GM23338 (cell line): ENCODE data around the gene LATS2. TPM values are rescaled to one million over a fixed set of nuclear protein-coding genes. Genes with fewer than 3 reads are reported as not detected.

ENCODE experiments used
- ATAC-seq: fragments of 200-7000 bp; cut with Tn5 transposase; 3 replicates; pipeline ENCODE4 v1.9.1; 2020
- DNase-seq: peaks from one replicate; pipeline ENCODE4 v3.0.0-alpha.2; 2015; ENCODE audit warnings: low spot score
- H2AFZ ChIP-seq: fragments of 200-600 bp; sonication (generic); 2 replicates; pipeline ENCODE4 v1.8.0; 2016; ENCODE audit warnings: antibody characterized with exemption, mild to moderate bottlenecking, moderate library complexity
- H3F3A ChIP-seq: fragments of 200-600 bp; sonication (generic); replicated peaks from 2 replicates; pipeline ENCODE4 v1.8.0; 2017; ENCODE audit warnings: antibody characterized with exemption, mixed run types, low read depth
- H3K27ac ChIP-seq: fragments of 200-600 bp; sonication (generic); 2 replicates; pipeline ENCODE4 v1.6.1; 2016; ENCODE audit warnings: low read depth
- H3K27me3 ChIP-seq: fragments of 200-600 bp; sonication (generic); 2 replicates; pipeline ENCODE4 v1.8.0; 2016; ENCODE audit warnings: mild to moderate bottlenecking, mixed run types, moderate library complexity; ENCODE audit not compliant: insufficient read depth
- H3K36me3 ChIP-seq: fragments of 200-600 bp; sonication (generic); 2 replicates; pipeline ENCODE4 v1.8.0; 2016; ENCODE audit warnings: mild to moderate bottlenecking; ENCODE audit not compliant: insufficient read depth
- H3K4me1 ChIP-seq: fragments of 200-600 bp; sonication (generic); 2 replicates; pipeline ENCODE4 v1.8.0; 2016; ENCODE audit warnings: mild to moderate bottlenecking, moderate library complexity; ENCODE audit not compliant: insufficient read depth
- H3K4me2 ChIP-seq: fragments of 200-600 bp; sonication (generic); 2 replicates; pipeline ENCODE4 v1.7.1; 2017; ENCODE audit warnings: mixed run types
- H3K4me3 ChIP-seq: fragments of 200-600 bp; sonication (generic); 2 replicates; pipeline ENCODE4 v1.6.1; 2016; ENCODE audit warnings: mixed run types
- H3K79me2 ChIP-seq: fragments of 200-600 bp; sonication (generic); replicated peaks from 2 replicates; pipeline ENCODE4 v1.8.0; 2017; ENCODE audit warnings: mild to moderate bottlenecking; ENCODE audit not compliant: insufficient read depth
- H3K9me2 ChIP-seq: fragments of 200-600 bp; sonication (generic); 2 replicates; pipeline ENCODE4 v1.8.0; 2017; ENCODE audit not compliant: insufficient read depth
- H4K20me1 ChIP-seq: fragments of 200-600 bp; sonication (generic); replicated peaks from 2 replicates; pipeline ENCODE4 v1.8.0; 2017; ENCODE audit warnings: mild to moderate bottlenecking; ENCODE audit not compliant: insufficient read depth
- H3K27ac Mint-ChIP-seq: 2 replicates; pipeline ENCODE4 v1.8.0; 2020; ENCODE audit warnings: inconsistent platforms, mild to moderate bottlenecking, moderate library complexity, mixed read lengths
- H3K27me3 Mint-ChIP-seq: 3 replicates; pipeline ENCODE4 v1.8.0; 2022; ENCODE audit warnings: low read depth, mild to moderate bottlenecking, moderate library complexity, mixed read lengths, inconsistent platforms; ENCODE audit not compliant: insufficient read depth, poor library complexity
- H3K36me3 Mint-ChIP-seq: 3 replicates; pipeline ENCODE4 v1.8.0; 2021; ENCODE audit warnings: low read depth, mild to moderate bottlenecking, inconsistent platforms, moderate library complexity, mixed read lengths
- H3K4me1 Mint-ChIP-seq: 3 replicates; pipeline ENCODE4 v1.8.0; 2020; ENCODE audit warnings: mild to moderate bottlenecking, inconsistent platforms, mixed read lengths
- H3K4me3 Mint-ChIP-seq: 3 replicates; pipeline ENCODE4 v1.8.0; 2021; ENCODE audit warnings: moderate library complexity, mild to moderate bottlenecking, inconsistent platforms, mixed read lengths
- H3K9me3 Mint-ChIP-seq: 3 replicates; pipeline ENCODE4 v1.8.0; 2020; ENCODE audit warnings: moderate library complexity, mild to moderate bottlenecking, inconsistent platforms, mixed read lengths
- CREB1 ChIP-seq: fragments of 250-450 bp; sonication (Bioruptor Pico); IDR thresholded peaks from 2 replicates; pipeline ENCODE4 v1.5.0; 2020; ENCODE audit warnings: low read depth, mild to moderate bottlenecking, moderate library complexity
- CTCF ChIP-seq, 2 experiments: fragments of 200-600 bp in 1 of 2; sonication (generic) in 1 of 2; conservative IDR thresholded peaks; 2 replicates each; pipeline versions ENCODE4 v1.5.1 to v1.6.1; 2016 to 2017; ENCODE audit warnings: antibody characterized with exemption in 2 of 2, low read depth in 2 of 2, mild to moderate bottlenecking in 2 of 2, moderate library complexity in 1 of 2
- ETS1 ChIP-seq: IDR thresholded peaks from 2 replicates; pipeline ENCODE4 v1.6.1; 2016; ENCODE audit warnings: antibody characterized with exemption
- EZH2 ChIP-seq: fragments of 200-600 bp; sonication (generic); IDR thresholded peaks from one replicate; pipeline ENCODE4 v1.8.0; 2017; ENCODE audit warnings: antibody characterized with exemption, mild to moderate bottlenecking, low read depth; ENCODE audit not compliant: unreplicated experiment
- JUNB ChIP-seq: IDR thresholded peaks from one replicate; pipeline ENCODE4 v1.6.1; 2016; ENCODE audit warnings: antibody characterized with exemption; ENCODE audit not compliant: unreplicated experiment
- STAT1 ChIP-seq: IDR thresholded peaks from one replicate; pipeline ENCODE4 v1.6.1; 2016; ENCODE audit warnings: antibody characterized with exemption; ENCODE audit not compliant: unreplicated experiment
- ZNF331 ChIP-seq: fragments of 250-450 bp; sonication (Bioruptor Pico); IDR thresholded peaks from 2 replicates; pipeline ENCODE4 v1.5.0; 2020; ENCODE audit warnings: low read depth, mild to moderate bottlenecking, moderate library complexity
- ZNF462 ChIP-seq: fragments of 250-450 bp; sonication (Bioruptor Pico); IDR thresholded peaks from 2 replicates; pipeline ENCODE4 v1.5.0; 2020; ENCODE audit warnings: mild to moderate bottlenecking, moderate library complexity
- polyA plus RNA-seq: library from polyadenylated mRNA; unstranded; fragments of >200 nt; fragmentation: Nextera tagmentation; extraction: Ambion mirVana; gene quantifications from 2 replicates; pipeline ENCODE4 v1.2.1, GENCODE V29; 2016
- total RNA-seq: library from RNA; depleted of rRNA; stranded (reverse); fragments of >200 nt; shearing (Covaris generic); gene quantifications from 2 replicates; pipeline ENCODE4 v1.2.3, GENCODE V29; 2014

Gene LATS2
- total and polyA plus RNA-seq, 2 experiments from 2014 or later, result 10.5 to 25.4 TPM

GRCh38 chr13:21081926-21082325 is 20.5 kb upstream of the LATS2 start (continued):
- TF ChIP-seq ZNF462 (CRISPR knock-in tag) (no peak), EZH2 (no peak), CREB1 (CRISPR knock-in tag) (no peak), JUNB (no peak), CTCF (conservative IDR thresholded peaks at IDR 0.05; ENCODE audit: low read depth in 2 of 2) (no peak), ETS1 (no peak)

- no peak overlapping the region for H3K4me3 ChIP-seq
- H3K36me3 ChIP-seq, result no peaks in the 10 kb centered on the region
- no peaks in the 10 kb centered on the region for H3K36me3 Mint-ChIP-seq
- H3K4me2 ChIP-seq, result no peak overlapping the region
- no peak overlapping the region for H3K4me3 Mint-ChIP-seq
- no peaks in the 10 kb centered on the region for H3K79me2 ChIP-seq
- H4K20me1 ChIP-seq, result no peaks in the 10 kb centered on the region
- H3K27ac Mint-ChIP-seq, result no peak overlapping the region
- H3K4me1 Mint-ChIP-seq, result peaks cover 26% of the 10 kb centered on the region
- DNase-seq (no peak), ATAC-seq (no peak)
- 0 out of 2 replicates have a peak, but pooled peaks cover 5% of the 10 kb centered on the region for H3F3A ChIP-seq
- peaks cover 10% of the 10 kb centered on the region for H3K4me1 ChIP-seq
- no peak overlapping the region for H3K27ac ChIP-seq
- H2AFZ ChIP-seq, result no peak overlapping the region
- peaks cover 8% of the 10 kb centered on the region for H3K27me3 Mint-ChIP-seq
- H3K9me3 Mint-ChIP-seq, result no peaks in the 10 kb centered on the region
- no peaks in the 10 kb centered on the region for H3K9me2 ChIP-seq
- H3K27me3 ChIP-seq, result peaks cover 7% of the 10 kb centered on the region; the same call in 1 of the 2 replicates
- no peak for TF ChIP-seq STAT1
- TF ChIP-seq CREB1 (CRISPR knock-in tag), result no peak
- no peak for TF ChIP-seq JUNB
- no peak for TF ChIP-seq ZNF331 (CRISPR knock-in tag)
Observed at GRCh38 chr13:21080593-21080891, 19.2 kb upstream of the LATS2 start.
